HG03432 (cell line): Measurements from ENCODE around the gene LOXL3.

Experiments
- ATAC-seq: cut with Tn5 transposase; IDR thresholded peaks from one replicate; pipeline ENCODE4 v1.9.1; 2021; ENCODE audit warnings: mild to moderate bottlenecking, moderate library complexity; ENCODE audit not compliant: unreplicated experiment

The LOXL3 gene

DNA sequence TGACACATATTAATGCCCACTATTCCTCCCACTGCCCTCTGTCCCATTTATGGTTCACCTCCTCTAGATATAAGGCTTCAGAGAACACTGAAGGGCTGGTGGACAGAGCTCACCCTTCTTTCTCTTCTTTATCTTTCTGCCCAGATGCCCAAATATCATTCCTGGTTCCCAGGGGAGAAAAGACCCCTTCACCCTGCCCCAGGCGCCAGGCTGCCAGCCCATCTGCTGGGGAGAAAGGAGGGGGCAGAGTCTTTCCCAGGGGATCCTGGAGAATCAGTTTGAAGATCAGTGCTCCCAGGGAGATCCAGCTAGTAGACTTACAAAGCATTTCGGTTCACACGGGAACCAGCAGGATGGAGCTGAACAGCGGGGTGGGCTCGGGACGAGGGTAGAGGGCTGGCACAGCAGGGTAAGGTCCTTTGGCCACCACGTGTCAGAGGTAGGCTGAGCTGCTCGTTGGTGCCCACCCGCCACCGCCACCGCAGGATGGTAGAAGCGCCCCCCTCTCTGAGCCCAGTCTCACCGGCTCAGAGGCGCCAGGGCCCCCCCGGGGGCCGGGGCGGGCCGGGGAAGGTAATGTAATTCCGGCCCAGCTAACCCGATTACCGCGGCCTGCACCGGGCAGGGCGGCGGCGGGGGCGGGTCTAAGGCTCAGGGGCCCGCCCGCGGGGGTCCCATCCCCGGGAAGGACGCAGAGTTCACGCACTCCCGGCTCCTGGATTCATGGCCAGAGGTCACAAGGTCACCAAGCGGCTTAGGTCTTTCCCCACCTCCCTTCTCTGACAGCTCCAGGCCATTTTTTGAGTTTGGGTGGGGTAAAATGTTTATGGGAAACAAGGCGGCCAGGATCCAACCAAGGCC lies 40.8 kb downstream of the LOXL3 start:
- ATAC-seq, result no peak

DNA sequence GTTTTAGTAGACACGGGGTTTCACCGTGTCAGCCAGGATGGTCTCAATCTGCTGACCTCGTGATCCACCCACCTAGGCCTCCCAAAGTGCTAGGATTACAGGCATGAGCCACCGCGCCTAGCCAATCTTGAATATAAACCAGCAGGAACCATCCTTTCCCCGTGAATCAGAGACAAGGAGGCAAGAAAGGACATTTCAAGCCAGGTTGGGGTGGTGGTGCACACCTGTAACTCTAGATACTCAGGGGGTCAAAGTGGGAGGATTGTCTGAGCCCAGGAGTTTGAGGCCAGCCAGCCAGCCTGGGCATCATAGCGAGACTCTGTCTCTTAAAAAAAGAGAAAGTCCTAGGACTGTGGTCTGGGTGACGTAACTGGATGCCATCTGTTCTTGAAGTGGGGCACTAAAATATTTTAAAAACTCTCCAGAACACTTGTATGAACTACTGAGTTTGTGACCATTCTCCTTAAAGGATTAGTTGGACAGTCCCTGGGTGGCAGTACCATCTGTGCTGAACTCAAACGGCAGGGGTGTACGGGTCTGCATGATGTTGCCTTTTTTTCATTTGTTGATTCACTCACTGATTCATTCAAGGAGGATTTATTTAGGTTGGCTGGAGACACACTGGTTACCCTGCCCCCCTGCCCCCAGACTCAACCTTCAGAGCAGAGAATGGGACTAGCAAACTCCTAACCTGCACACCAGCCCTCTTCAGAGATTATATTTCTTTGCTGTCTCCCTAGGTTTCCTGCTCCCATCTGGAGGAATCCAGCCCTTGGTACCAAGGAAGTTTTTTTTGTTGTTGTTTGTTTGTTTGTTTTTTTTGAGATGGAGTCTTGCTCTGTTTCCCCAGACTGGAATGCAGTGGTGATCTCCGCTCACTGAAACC lies 42.4 kb downstream of the LOXL3 start:
- no peak for ATAC-seq

DNA sequence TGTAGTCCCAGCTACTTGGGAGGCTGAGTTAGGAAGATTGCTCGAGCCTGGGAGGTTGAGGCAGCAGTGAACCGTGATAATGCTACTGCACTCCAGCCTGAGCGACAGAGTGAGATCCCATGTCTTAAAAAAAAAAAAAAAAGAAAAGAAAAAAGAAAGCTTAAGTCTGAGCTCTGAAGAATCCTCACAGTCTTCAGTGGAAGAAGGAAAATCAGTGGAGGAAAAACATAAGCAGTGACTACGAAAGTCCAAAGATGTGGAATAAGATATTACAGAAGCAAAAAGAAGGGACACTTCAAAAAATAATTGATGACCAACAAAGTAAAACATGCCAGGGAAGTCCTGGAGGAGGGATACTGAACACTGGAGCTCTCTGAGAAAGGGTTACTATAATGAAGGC lies 43.5 kb downstream of the LOXL3 start:
- no peak for ATAC-seq

DNA sequence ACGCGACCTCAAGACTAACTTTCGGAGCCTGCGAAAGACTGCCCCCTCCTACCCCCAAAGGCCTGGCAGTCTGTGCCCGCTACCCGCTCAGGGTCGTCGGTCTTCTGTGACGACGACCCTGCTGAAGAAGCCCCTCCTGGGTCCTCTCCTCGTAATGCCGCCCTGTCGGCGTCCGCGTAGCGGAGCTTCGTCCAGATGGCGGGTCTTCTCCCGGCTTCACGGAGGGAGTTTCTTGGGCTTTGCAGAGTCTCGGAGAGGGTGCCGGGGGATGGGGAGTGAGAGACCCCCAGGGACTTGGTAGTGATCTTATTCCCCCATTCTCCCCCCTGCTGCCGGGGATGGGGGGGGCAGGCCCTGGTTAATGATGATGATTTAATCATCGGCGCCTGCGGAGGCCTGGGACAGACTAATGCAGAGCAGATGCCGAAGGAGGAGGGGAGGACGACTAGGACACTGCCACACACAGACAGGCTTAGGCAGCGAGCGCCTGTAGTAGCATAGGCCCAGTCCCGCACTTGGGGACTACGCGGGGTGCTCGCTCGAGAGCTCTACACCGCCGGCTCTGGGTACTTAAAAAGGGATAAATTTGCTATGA lies 45.7 kb downstream of the LOXL3 start:
- peak; percentile 7 for ATAC-seq

DNA sequence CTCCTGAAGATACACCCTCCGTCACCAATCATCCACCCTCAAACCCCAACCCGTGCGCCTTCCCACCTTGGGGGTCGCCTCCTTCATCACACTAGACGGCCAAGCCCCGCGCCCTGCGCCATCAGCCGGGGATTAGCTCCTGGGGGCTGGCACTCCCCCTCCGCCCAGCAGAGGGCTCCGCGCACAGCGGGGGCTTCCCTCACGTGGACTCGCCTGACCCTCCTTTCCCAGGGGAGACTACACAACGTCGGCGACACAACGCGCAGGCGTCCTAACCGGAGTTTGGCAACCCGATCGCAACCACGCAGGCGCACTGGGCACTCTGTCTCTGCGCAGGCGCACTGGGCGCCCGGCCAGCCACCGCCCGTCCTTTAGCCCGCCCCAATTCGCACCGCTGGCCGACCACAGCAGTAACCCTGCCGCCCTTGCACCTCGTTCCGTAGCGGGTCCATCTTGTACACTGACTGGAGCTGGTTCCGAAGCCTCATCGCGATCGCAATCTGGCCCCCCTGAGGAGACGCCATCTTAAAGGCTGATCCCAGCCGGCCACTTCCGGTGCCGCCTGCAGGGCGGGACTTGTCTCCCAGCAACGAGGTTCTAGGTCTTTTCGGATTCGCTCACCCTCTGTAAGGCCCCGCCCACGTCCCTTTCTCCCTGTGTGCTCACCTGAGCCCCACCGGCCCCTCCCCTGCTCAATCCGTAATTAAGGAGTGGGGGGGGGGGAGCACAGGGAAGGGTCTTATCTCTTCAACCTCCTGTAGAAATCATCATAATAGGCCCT lies 46.4 kb downstream of the LOXL3 start, which contains the start of gene PCGF1:
Gene PCGF1 (minus strand): TSS at position 551 of the 781 bp plus-strand sequence. CDS start 27 bp downstream, at position 524.
- ATAC-seq, result peak; percentile 85

DNA sequence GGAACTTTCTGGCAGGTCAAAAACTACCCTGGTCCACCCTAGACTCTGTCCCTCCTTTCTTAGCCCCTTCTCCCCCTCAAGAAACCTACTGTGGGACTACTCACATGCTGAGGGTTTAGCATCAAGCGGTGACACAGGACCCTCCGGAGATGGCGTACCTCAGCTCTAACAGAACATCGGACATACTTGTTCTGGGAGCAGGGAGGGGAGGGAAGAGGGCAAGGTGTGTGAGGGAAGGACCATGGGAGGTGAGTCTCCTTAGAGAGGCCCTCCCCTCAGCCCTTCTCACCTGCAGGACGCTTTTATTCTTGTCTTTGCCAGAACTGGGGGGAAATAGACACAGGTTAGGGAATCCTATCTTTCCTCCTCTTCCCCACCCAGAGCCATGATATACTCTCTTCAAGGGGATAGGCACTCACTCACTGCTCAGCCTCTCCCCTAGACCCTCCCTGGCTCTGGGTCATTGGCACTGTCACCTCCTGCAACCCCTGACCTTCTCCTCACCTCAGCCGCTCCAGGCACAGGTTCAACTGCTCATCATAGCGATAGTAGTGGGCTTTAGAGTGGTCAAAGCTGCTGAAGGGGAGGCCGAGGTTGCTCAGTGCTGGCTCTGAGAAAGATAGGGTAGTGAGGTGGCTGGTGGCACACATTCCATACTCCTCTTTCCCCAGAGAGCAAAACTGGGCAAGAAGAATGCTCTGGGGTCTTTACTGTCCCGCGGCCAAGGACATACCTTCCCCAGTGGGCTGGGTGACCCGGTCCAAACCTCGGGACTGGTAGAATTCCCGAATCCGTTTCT lies 48.1 kb downstream of the LOXL3 start:
- no peak for ATAC-seq

DNA sequence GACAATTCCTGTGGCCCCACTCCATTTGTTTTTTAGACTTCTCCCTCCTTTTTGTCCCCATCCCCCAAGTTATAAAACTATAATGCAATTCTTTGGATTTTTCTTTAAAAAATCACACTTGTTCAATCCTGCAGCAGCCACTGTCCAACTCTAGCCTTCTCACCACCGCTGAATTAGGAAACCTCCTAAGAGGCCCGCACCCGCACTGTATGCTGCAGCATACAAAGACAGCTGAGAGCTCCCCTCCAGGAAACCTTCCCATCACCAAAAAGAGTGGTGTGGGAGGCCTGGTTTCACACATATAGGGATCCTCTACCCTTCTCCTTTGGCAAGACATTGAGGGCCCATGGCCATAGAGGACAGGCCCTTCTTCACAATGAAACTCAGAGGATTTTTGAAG lies 49.2 kb downstream of the LOXL3 start:
- ATAC-seq, result no peak

DNA sequence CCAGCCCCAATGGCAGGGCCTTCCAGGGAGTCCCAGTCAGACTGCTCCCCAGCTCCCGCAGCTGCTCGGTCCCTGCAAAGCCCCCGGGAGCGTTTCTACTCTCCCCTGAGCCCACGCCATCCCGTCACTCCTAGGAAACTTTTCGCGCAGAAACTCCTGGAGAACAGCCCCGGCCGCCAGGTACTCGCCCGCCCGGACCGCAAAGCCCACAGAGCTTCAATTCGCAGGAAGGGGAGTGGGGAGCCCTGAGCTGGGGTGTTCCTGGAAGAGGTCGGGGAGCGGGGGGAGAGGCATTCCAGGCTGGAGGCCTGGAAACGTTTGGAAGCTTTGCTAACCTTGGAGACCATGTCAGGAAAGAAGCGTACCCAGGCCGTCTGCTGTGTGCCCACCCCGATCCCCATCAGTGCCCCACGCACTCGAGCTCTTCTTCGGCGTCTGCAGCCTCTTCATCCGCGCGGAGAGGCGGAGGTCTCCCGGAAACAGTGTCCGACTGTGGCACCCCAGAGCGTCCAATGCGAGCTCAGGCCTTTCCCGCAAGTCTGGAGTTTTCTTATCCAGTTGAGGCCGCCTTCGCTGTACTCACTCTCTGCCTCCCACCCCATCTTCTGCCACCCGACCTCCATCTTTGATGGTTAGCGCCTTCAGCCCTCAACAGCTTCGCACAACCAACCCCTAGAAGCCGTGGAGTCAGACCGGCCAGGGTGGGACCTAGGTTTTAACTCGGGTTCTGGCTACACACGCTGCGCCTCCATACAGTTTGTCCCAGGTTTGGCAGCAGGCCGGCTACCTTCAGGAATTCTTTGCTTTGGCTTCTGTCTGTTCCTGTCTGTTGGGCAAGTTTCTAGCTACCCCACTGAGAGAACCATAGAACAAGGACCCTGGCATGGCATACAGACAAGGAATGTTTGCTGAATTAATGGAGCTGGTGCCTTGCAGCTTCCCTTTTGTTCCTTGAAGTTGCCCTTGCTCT lies 50.0 kb downstream of the LOXL3 start:
- ATAC-seq, result no peak

DNA sequence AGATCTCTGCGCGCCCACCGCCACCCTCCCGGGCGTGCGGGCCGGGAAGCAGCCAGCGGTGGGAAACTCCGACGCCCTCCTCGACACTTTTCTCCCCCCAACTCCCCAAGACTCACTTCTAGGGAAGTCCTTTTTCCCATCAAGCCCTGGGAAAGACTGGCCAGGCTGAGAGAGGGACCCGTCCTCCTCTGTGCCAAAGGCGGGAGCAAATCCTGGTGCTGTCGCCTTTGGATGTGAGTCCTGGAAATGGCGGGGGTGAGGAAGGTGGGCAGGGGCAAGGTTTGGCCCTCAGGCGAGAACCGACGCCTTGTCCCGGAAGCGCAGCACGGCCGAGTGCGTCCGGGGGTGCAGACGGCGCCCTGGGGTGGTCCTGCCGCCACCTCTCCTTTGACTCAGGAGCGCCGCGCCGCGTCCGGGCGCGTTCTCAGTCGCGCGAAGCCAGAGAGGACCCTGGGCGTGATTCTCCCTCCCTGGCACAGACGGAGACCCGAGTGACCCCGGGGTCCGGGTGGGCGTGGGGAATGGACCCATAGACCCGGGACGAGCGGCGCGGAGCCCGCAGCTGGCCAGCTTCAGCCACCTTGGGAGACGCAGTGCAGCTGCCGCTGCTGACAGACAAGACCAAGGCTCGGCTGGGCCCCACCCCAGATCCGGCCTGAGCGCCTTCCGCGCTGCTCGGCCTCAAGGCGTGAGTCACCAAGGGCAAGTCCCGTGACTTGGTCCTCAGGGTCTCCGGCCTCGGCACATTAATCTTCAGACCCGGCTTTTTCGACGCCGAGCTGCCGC lies 50.8 kb downstream of the LOXL3 start:
- peak; percentile 47 for ATAC-seq

DNA sequence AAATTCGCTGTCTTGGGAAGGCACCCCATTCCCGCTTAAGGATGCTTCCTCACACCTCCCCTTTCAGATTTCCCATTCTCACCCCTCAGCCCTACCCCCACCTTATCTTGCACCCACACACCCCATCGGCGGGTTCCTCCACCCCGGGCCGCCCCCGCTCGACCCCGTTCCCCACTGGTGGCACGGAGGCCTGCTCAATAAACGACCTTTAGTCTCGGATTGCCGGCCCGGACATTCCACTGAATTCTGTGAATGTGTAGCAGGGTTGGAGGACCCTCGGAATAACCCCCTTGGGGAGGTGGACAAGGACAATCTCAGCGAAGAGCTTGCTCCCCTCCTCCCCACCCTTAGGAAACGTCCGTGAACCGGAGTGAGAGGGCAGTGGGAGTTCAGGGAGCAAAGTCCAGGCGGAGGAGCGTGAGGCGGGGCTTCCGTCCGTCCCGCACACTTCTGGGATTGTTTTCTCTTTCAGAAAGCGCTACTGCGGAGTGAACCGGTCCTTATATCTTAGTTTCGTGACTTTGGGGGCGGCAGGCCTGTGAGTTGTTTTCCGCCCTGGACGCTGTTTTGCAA lies 51.5 kb downstream of the LOXL3 start:
- ATAC-seq, result no peak

DNA sequence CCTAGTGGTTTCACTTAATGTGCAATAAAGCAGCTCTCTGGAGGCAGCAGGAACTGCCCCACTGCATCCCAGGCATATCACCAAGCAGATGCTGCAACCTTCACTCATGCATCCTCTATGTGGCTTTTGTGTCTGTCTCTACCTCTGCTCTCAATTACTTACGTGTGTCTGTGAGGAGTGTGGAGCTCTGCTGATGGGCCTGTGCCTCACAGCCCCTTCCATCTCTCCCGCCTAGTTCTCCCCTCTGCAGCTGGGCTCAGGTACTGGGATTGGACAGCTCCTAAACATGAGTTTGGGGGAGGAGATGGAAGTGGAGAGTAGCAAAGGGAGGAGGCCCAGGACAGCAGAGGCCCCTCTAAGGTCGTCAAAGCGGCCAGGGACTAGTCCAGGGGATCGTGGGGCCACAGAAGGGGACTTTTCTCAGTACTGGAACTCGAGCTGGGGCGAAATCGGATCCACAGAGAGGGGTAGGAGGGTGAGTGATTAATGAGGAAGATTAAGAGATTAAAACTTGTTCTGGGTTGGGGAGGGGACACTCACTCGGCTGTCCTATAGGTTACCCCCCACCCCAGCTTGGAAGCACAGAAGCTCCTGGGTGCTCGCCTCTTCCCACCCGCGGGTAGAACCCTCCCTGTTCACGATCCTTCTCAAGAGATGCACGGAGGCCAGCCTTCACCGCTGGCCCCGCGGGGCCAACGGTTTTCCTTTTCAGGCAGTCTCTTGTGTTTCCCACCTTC lies 52.2 kb downstream of the LOXL3 start:
- no peak for ATAC-seq

DNA sequence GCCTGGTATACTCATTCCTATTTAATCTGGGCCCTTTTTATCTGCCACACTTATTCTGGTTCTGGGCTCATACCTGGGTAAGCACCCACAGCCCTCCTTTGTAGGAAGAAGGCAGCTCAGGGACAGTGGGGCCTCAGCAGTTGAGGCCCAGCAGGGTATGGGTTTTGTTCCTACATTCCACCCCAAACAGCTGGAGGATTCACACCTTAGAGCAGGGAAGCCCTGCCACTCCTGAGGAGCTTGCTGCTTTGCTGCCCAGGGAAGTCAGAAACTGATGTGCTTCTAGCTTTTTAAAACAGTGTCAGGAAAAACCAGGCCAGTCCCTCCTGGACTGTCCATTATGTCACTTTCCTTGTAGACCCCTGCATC lies 53.2 kb downstream of the LOXL3 start:
- no peak for ATAC-seq

DNA sequence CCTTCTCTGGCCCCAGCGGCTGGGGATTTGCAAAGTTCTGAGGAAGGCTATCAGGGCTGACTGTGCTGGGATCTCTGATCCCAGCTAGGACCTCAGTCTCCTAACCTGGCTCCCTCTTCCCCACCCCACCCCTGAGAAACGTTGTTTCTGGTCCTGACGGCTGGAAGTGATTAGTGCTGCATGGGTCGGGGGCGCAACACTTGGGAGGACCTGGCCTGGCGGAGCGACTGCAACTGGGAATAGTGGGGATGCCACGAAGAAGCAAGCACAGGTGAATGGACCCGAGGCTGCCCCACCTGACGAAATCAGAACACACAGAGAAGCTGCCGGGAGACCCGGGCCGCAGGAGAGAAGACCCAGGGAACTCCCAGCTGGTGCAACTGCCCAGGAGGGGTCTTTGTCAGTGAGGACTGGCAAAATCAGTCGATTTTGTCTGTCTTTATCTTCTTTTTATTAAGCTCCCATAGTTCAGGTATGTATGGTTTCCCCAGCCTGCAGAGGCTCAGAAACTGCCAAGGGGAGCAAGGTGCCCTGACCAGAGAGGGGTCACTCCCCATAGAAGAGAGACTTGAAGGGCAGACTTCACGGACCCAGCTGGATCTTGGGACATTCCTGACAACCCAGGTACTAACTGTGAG lies 53.7 kb downstream of the LOXL3 start:
- no peak for ATAC-seq

DNA sequence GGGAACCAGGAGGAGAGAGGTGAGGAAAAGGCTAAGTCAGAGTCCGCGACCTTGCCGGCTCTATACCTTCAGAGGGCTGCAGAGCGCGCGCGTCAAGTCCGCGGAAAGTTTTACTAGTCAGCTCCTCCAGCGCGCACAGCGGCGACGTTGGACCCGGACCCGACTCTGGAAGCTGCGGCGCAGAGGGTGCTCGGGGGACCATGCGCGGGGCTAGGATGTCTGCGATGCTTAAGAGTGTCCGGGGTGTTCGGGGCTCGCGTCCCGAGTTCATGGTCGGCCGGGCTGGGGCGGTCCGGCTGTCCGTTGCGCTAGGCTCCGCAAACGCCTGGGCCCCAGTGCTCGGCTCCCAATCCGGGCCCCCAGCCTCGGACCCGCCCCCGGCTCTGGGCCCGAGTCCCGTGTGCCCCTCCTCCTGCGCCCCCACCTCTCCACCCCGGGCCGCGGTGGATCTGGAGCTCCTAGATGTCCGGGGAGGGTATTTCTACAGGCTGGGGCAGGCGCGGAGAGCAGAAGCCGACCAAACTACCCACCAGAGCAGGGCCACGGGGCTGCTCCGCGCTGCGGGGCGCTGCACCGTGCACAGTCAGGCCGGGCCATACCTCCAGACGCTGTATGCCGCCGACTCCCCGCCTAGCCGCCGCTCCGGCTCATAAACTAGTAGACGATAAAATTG lies 54.3 kb downstream of the LOXL3 start, which contains the start of gene LBX2:
Gene LBX2 (minus strand): TSS at position 337 of the 673 bp plus-strand sequence. CDS start 66 bp downstream, at position 271.
- no peak for ATAC-seq

DNA sequence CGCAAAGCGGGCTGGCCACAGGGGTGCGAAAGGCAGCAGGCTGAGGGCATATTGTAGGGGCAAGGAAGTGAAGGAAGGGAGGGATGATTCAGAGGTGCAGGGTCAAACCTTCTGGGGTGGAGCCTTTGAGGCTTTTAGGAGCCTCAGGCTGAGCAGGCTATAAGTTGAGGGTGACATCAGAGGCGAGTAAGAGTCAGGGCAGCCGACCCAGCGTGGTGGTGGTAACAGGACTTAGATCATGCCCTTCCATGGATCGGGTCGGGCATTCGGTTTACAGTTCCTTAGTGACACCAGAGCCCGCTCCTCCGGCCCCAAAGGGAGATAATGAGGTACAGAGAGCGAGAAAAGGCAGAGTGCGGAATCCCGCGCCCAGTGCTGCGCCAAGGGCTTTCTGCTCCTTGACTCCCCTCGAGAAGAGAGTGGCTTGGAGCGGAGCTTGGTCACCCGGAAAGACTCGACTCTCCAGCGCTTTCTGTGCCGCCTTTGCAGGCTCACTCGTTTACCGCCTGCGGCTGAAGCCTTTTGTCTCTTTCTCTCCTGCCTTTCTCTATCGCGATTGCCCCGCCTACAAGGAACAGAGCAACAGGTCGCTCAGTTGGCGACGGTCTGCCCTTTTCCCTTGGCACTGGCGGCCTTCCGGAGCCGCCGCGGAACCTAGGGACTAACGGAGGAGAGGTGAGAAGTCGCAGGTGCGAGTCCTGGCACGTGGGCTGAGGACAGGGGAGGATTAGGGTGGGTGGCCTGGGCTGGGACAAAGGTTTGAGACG lies 55.1 kb downstream of the LOXL3 start:
- ATAC-seq, result no peak
